ENCODE results near the gene KCNG2.

KCNG2 gene

DNA sequence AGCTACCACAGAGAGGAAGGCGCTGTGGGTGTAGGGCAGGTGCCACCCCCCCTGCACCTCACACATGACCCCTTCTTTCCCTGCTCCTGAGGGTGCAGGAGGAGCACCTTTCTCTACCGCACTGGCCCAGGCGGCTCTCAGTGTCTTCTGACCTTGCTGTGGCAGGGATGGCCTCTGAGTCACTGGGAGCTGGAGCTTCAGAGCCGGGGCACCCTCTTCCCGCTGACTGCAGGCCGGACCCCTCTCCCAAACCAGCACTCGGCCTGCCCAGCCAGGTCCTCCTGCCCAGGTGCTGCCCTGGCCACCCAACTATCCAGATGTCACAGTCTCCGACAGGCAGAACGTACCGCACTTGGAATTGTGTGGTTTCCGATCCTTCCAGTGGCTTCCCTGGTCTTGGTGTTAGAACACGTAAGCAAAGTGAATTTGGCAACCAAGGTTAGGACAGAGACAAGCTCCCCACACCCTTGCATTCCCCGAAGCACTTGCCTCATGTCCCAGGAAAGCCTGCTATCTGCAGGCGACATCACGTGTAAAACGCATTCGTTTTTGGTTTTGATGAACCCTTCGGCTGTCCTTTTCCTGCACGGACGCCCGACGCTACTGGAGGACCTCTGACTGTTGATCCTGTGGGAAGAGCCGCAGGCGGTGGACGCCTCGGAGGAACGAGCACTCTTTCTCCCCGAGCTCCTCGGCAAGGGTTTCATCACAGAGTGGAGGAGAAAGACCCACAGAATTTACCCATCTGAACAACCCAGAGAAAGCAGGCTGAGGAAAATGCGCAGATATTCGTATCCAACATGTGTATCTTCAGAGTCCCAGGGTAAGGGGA, 24.7 kb upstream of the KCNG2 start:
- DNase-seq (ENCODE audit: low read depth, low spot score) = no peak
- H3K4me3 ChIP-seq (ENCODE audit: low read depth, low read length) = no peak overlapping the region
- POLR2A ChIA-PET = no interaction called here
- TF ChIP-seq, protein P1, sequence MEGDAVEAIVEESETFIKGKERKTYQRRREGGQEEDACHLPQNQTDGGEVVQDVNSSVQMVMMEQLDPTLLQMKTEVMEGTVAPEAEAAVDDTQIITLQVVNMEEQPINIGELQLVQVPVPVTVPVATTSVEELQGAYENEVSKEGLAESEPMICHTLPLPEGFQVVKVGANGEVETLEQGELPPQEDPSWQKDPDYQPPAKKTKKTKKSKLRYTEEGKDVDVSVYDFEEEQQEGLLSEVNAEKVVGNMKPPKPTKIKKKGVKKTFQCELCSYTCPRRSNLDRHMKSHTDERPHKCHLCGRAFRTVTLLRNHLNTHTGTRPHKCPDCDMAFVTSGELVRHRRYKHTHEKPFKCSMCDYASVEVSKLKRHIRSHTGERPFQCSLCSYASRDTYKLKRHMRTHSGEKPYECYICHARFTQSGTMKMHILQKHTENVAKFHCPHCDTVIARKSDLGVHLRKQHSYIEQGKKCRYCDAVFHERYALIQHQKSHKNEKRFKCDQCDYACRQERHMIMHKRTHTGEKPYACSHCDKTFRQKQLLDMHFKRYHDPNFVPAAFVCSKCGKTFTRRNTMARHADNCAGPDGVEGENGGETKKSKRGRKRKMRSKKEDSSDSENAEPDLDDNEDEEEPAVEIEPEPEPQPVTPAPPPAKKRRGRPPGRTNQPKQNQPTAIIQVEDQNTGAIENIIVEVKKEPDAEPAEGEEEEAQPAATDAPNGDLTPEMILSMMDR (IDR thresholded peaks at IDR 0.05; ENCODE audit: insufficient read depth, low read length, missing control alignments) = no peak
- CTCF ChIA-PET = no interaction called here

DNA sequence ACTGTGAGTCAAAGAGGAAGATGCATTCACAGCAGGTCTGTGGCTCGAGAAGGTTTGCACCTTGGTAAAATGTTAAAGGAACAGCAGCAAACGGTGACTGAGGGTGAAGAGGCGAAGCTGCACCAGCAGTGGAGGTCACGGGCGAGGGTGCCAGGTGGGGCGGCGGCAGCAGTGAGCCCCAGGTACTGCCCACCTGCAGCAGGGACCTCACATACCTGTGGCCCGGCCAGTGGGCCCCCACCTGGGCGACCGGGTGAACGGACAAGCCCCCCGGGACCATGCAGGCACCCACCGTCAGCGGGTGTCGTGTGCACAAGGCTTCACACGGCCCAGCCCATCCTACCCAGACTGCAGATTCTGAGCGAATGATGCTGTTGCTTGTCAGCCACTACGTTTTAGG, 23.6 kb upstream of the KCNG2 start:
- CTCF ChIA-PET = no interaction called here
- no peak overlapping the region for H3K4me3 ChIP-seq (ENCODE audit: low read depth, low read length)
- TF ChIP-seq, protein P1 (IDR thresholded peaks at IDR 0.05; ENCODE audit: insufficient read depth, low read length, missing control alignments) = no peak
- DNase-seq (ENCODE audit: low read depth, low spot score) = no peak
- POLR2A ChIA-PET = no interaction called here

DNA sequence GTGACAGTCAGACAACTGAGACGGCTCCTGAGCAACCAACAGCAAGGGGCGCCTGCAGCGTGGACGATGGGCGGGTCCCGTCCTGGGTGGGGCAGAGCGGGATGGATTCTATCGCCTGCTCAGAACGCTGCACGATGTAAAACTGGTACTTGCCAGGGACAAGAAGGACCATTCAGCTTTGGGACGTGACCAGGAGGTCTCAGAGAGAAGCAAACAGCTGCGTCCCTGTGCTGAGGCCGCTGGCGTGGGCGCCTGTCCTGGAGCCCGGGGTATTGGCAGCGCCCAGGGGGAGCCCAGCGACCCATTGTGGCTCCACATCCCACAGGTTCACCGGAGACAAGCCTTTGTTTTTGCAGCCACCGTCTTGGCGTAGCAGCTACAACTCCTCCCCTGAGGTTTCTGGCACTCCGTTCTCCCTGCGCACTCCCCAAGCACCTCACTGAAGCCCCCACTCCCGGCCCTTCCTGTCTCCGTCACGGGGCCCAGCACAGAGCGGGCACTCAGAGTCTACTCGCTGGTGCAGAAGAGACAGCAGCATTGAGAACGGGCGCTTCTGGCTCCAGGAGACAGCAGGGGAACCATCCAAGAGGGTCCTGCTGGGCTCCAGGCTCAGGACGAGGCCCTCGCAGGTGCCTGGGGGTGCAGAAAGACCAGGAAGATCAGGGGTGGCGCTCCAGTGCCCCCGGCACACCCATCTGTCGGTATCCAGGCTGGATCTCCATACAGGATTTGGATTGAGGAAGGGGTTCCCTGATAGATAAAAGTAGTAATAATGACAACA, 22.1 kb upstream of the KCNG2 start:
- ChIA-PET POLR2A (no interaction called here), CTCF (no interaction called here)
- TF ChIP-seq, protein P1 (IDR thresholded peaks at IDR 0.05; ENCODE audit: insufficient read depth, low read length, missing control alignments) = no peak
- H3K4me3 ChIP-seq (ENCODE audit: low read depth, low read length) = no peak overlapping the region
- DNase-seq (ENCODE audit: low read depth, low spot score) = no peak

DNA sequence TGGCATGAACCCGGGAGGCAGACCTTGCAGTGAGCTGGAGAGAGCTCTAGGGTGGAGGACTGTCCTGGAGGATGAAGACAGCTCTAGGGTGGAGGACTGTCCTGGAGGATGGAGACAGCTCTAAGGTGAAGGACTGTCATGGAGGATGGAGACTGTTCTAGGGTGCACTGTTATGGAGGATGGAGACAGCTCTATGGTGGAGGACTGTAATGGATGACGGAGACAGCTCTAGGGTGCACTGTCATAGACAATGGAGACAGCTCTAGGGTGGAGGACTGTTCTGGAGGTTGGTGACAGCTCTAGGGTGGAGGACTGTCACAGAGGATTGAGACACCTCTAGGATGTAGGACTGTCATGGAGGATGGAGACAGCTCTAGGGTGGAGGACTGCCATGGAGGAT, 21.1 kb upstream of the KCNG2 start:
- DNase-seq (ENCODE audit: low read depth, low spot score) = no peak
- CTCF ChIA-PET = no interaction called here
- POLR2A ChIA-PET = no interaction called here
- TF ChIP-seq, protein P1 (IDR thresholded peaks at IDR 0.05; ENCODE audit: insufficient read depth, low read length, missing control alignments) = no peak
- H3K4me3 ChIP-seq (ENCODE audit: low read depth, low read length) = no peak overlapping the region

DNA sequence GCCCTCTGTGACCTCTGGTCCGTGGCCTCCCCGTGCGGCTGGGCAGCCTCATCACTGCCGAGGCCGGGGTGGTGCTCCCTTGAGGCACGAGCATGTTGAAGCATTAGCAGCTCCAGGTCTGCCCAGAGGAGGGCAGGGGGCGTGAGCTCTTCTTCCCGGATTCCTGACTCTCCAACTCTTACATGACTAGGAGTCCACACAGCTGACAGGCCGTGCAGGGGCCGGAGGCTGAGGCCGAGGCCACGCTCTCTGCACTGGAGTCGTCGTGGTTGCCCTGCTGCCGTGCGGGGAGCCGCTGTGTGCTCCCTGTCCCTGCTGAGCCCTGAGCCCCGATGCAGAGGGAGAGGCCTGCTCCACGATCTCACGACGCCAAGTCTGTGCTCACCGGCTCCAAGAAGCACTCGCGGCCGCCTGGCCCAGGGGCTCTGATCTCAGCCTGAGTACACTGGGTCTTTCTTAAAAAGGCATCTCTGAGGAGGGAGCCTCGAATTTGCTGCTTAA, 19.4 kb upstream of the KCNG2 start:
- CTCF ChIA-PET = no interaction called here
- no peak for DNase-seq (ENCODE audit: low read depth, low spot score)
- H3K4me3 ChIP-seq (ENCODE audit: low read depth, low read length) = no peak overlapping the region
- POLR2A ChIA-PET = no interaction called here
- TF ChIP-seq, protein P1 (IDR thresholded peaks at IDR 0.05; ENCODE audit: insufficient read depth, low read length, missing control alignments) = no peak

DNA sequence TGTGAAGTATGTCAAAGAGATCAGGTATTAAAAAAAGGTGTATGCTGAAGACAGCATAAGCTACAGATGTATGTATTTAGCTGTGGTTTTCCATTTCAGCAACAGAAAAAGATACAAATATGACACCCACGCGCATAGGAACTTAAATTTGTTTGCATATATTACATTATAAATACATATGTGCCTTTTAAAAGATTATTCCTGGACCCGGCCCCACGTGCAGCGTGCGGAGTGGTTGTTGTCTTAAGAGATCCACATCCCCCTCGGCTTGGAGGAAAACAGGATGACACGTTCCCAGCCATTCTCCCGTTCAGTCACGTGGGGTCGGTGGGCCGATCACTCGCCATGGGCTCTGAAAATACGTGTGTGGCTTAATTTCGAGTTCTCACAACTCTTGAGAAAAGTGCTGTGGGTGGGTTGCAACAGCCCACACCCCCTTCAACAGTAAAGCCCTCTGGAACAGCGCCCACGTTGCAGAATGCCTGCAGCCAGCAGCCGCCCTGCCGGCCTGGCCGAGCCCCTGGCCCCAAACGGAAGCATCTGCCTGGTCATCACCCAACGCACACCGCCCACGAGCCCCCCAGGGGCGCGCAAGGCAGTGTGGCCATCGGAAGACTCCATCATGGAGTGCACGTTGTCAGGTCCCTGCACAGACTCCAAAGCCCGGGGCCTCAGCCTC, 18.6 kb upstream of the KCNG2 start:
- ChIA-PET CTCF (no interaction called here), POLR2A (no interaction called here)
- DNase-seq (ENCODE audit: low read depth, low spot score) = no peak
- H3K4me3 ChIP-seq (ENCODE audit: low read depth, low read length) = no peak overlapping the region
- TF ChIP-seq, protein P1 (IDR thresholded peaks at IDR 0.05; ENCODE audit: insufficient read depth, low read length, missing control alignments) = no peak
